SK-N-SH (cell line): ENCODE results near the gene HOMER3. TPM values are rescaled to one million over a fixed set of nuclear protein-coding genes. Genes with fewer than 3 reads are reported as not detected.
"Not testable (repeated sequence)": the region's sequence is repeated elsewhere in the genome, so short reads cannot be mapped to it uniquely, and the experiment has no call there.

Source experiments
- CTCF ChIA-PET: fragments of 300-600, 350-600 bp; formaldehyde crosslinking; extraction: SDS; loops from one replicate; lab custom pipeline; 2021; lab: Yijun Ruan, JAX
- POLR2A ChIA-PET: fragments of 350-600 bp; sonication (Branson Sonifier 250); formaldehyde crosslinking; extraction: SDS; loops from one replicate; lab custom pipeline; 2020; ENCODE audit warnings: antibody characterized with exemption, inconsistent platforms; lab: Yijun Ruan, JAX
- DNase-seq: peaks from one replicate; pipeline ENCODE4 v3.0.0; 2012
- H2AFZ ChIP-seq: fragments of 200-600 bp; sonication (generic); 2 replicates; pipeline ENCODE4 v1.8.1; 2016; ENCODE audit warnings: antibody characterized with exemption, mild to moderate bottlenecking, low read depth
- H3F3A ChIP-seq: fragments of 200-600 bp; sonication (generic); replicated peaks from 2 replicates; pipeline ENCODE3; 2016; ENCODE audit warnings: antibody characterized with exemption, mild to moderate bottlenecking; ENCODE audit not compliant: insufficient read depth
- H3K27ac ChIP-seq, 2 experiments: fragments of 200-500 bp in 1 of 2; fragments of 200-600 bp in 1 of 2; sonication (Bioruptor generic) in 1 of 2; sonication (generic), shearing (Covaris generic) in 1 of 2; 2 replicates each; pipeline versions ENCODE4 v1.5.1 to v1.6.1; 2014 to 2016; ENCODE audit warnings: low read depth in 2 of 2, inconsistent platforms in 1 of 2, low read length in 1 of 2, mild to moderate bottlenecking in 1 of 2, mixed read lengths in 1 of 2
- H3K27me3 ChIP-seq: fragments of 200-600 bp; sonication (generic), shearing (Covaris generic); 2 replicates; pipeline ENCODE4 v1.6.1; 2016; ENCODE audit warnings: mixed run types; ENCODE audit not compliant: insufficient read depth
- H3K36me3 ChIP-seq, 2 experiments: fragments of 200-500 bp in 1 of 2; fragments of 200-600 bp in 1 of 2; sonication (Bioruptor generic) in 1 of 2; sonication (generic) in 1 of 2; replicated peaks in 1 of 2; 2 replicates each; pipeline versions ENCODE3 to v1.5.1; 2014 to 2016; ENCODE audit warnings: low read length in 1 of 2, mild to moderate bottlenecking in 1 of 2; ENCODE audit not compliant: insufficient read depth in 2 of 2, control insufficient read depth in 1 of 2
- H3K4me1 ChIP-seq, 2 experiments: fragments of 200-500 bp in 1 of 2; fragments of 200-600 bp in 1 of 2; sonication (Bioruptor generic) in 1 of 2; sonication (generic), shearing (Covaris generic) in 1 of 2; 2 replicates each; pipeline versions ENCODE4 v1.5.1 to v1.6.1; 2014 to 2016; ENCODE audit warnings: low read depth in 1 of 2, low read length in 1 of 2, mixed run types in 1 of 2; ENCODE audit not compliant: insufficient read depth in 2 of 2, control insufficient read depth in 1 of 2
- H3K4me2 ChIP-seq: fragments of 200-600 bp; sonication (generic), shearing (Covaris generic); 2 replicates; pipeline ENCODE4 v1.6.1; 2017; ENCODE audit warnings: mixed run types
- H3K4me3 ChIP-seq, 2 experiments: fragments of 200-500 bp in 1 of 2; fragments of 200-600 bp in 1 of 2; sonication (Bioruptor generic) in 1 of 2; sonication (generic), shearing (Covaris generic) in 1 of 2; 2 replicates each; pipeline versions ENCODE4 v1.5.1 to v1.8.1; 2014 to 2016; ENCODE audit warnings: low read depth in 2 of 2, inconsistent platforms in 1 of 2, low read length in 1 of 2, mild to moderate bottlenecking in 1 of 2, mixed read lengths in 1 of 2, moderate library complexity in 1 of 2
- H3K79me2 ChIP-seq: fragments of 200-600 bp; sonication (generic); 2 replicates; pipeline ENCODE4 v1.8.1; 2017; ENCODE audit warnings: mild to moderate bottlenecking; ENCODE audit not compliant: insufficient read depth
- H3K9ac ChIP-seq: fragments of 200-600 bp; sonication (generic); 2 replicates; pipeline ENCODE4 v1.6.1; 2017; ENCODE audit warnings: mixed run types
- H3K9me2 ChIP-seq: fragments of 200-600 bp; sonication (generic); 2 replicates; pipeline ENCODE4 v1.6.1; 2017; ENCODE audit warnings: mixed run types
- H3K9me3 ChIP-seq: fragments of 200-600 bp; sonication (generic); 2 replicates; pipeline ENCODE4 v1.6.1; 2017; ENCODE audit warnings: mixed run types, mild to moderate bottlenecking, moderate library complexity
- H4K20me1 ChIP-seq: fragments of 200-600 bp; sonication (generic); 2 replicates; pipeline ENCODE4 v1.6.1; 2017; ENCODE audit warnings: mild to moderate bottlenecking, mixed run types; ENCODE audit not compliant: insufficient read depth
- EP300 ChIP-seq, 2 experiments: IDR thresholded peaks; 2 replicates each; pipeline versions ENCODE4 v1.4.0 to v1.6.1; 2012; ENCODE audit warnings: borderline replicate concordance in 1 of 2, low read depth in 1 of 2, low read length in 1 of 2
- EZH2phosphoT487 ChIP-seq: fragments of 200-600 bp; sonication (generic); IDR thresholded peaks from 2 replicates; pipeline ENCODE4 v1.6.1; 2017; ENCODE audit warnings: low read depth, mixed run types, mild to moderate bottlenecking, antibody characterized with exemption, moderate library complexity, borderline replicate concordance
- FOSL2 ChIP-seq: IDR thresholded peaks from 2 replicates; pipeline ENCODE4 v1.4.0; 2012; ENCODE audit warnings: low read depth, mild to moderate bottlenecking, moderate library complexity, borderline replicate concordance
- FOXJ3 ChIP-seq: sonication (generic); formaldehyde crosslinking; IDR thresholded peaks from 2 replicates; pipeline ENCODE4 v1.5.1; 2020; ENCODE audit warnings: mild to moderate bottlenecking, missing genetic modification reagents
- GATA2 ChIP-seq: sonication (generic); formaldehyde crosslinking; IDR thresholded peaks from 2 replicates; pipeline ENCODE4 v1.5.0; 2020; ENCODE audit warnings: mild to moderate bottlenecking, missing genetic modification reagents
- RAD21 ChIP-seq: IDR thresholded peaks from 2 replicates; pipeline ENCODE4 v1.6.1; 2012; ENCODE audit warnings: mild to moderate bottlenecking, low read length
- TEAD4 ChIP-seq: IDR thresholded peaks from 2 replicates; pipeline ENCODE4 v1.4.0; 2012; ENCODE audit warnings: mild to moderate bottlenecking, borderline replicate concordance; ENCODE audit not compliant: insufficient read depth
- USF2 ChIP-seq: fragments of 150-350 bp; IDR thresholded peaks from 2 replicates; pipeline ENCODE4 v1.6.1; 2017; ENCODE audit warnings: antibody characterized with exemption, low read length, low read depth, borderline replicate concordance
- YY1 ChIP-seq: IDR thresholded peaks from 2 replicates; pipeline ENCODE4 v1.4.0; 2012; ENCODE audit warnings: low read depth, mild to moderate bottlenecking
- WGBS: methylation state at CpG from one replicate; pipeline ENCODE4 v1.1.6; 2017; ENCODE audit warnings: low lambda C conversion rate; 5-methylcytosine and 5-hydroxymethylcytosine counted together
- polyA plus RNA-seq, 3 experiments: library from polyadenylated mRNA; depleted of rRNA; stranded (reverse); fragments of >200 nt; gene quantifications; 2 replicates each; pipeline ENCODE4 v1.2.3, GENCODE V29; 2012
- TF ChIP-seq, protein P1 (sequence below): IDR thresholded peaks from 2 replicates; pipeline ENCODE4 v1.4.0; 2012; ENCODE audit warnings: low read depth, borderline replicate concordance
- TF ChIP-seq, protein P2 (sequence below): fragments of 200-600 bp; sonication (generic); IDR thresholded peaks from 2 replicates; pipeline ENCODE4 v1.6.1; 2017; ENCODE audit warnings: antibody characterized with exemption, mild to moderate bottlenecking, moderate library complexity

Gene HOMER3
- polyA plus RNA-seq, 1 of the 3 experiments (the other 2 are of a cell fraction) = 83.0 TPM

DNA sequence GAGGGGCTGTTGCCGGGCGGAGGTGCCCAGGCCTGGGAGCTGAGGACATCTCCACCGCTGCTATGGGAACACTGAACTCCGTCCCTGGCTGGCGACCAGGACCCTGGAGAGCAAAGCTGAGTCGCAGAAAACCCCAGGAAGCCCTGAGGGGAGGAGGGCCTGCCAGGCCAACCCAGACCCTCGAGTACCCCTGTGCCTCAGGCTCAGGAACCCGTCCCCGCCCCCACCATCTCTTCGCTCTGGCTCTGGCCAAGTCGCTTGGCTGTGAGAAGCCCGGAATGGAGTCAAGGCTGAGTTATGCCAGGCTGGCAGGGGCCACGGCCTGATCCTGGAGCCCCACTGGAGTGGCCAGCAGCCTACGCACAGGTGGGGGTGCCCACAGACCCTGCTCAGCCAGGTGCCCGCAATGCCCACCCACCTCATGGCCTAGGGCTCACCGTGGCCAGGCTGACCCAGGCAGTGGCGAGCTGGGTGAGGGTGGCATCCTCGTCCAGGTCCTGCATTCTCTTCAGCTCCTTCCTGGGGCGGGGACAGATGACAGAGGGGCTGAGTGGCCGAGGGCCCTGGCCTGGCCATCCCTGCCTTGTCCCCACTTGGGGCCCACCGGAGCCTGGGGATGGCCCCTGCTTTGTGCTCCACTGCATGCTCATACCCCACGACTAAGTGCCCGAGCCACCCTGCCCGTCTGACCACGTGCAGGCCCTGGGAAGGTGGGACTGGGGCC is 36.5 kb downstream of the HOMER3 start:
- POLR2A ChIA-PET = interaction anchor here (1.4 kb wide), 1 partner anchor 15 kb away, joined by 3 read pairs; the partner anchor contains the start of genes COPE and DDX49
- 100% methylated on average over 9 of the region's 25 CpGs for WGBS
- H3K4me1 ChIP-seq = no peaks in the 10 kb centered on the region
- no peaks in the 10 kb centered on the region for H3K27me3 ChIP-seq
- no peak overlapping the region for H3K4me3 ChIP-seq
- DNase-seq = no peak
- no peak overlapping the region for H3K9ac ChIP-seq
- no peaks in the 10 kb centered on the region for H4K20me1 ChIP-seq
- peaks cover 10 to 63% of the 10 kb centered on the region in 2 experiments for H3K36me3 ChIP-seq
- no peaks in the 10 kb centered on the region for H3F3A ChIP-seq
- H3K9me2 ChIP-seq = no peaks in the 10 kb centered on the region
- CTCF ChIA-PET = interaction anchor here (0.5 to 2.9 kb wide), 7 partner anchors 9 to 227 kb away, joined by 3 to 11 read pairs (median 4); partner anchors contain the start of gene CERS1
- no peaks in the 10 kb centered on the region for H3K9me3 ChIP-seq
- H3K4me2 ChIP-seq = no peak overlapping the region
- no peaks in the 10 kb centered on the region for H3K79me2 ChIP-seq
- no peak overlapping the region for H2AFZ ChIP-seq
- no peak overlapping the region for H3K27ac ChIP-seq
- TF ChIP-seq EZH2phosphoT487 = no peak
- TF ChIP-seq TEAD4 = no peak

- Histone ChIP-seq H3K27me3 (no peaks in the 10 kb centered on the region), H3F3A (no peaks in the 10 kb centered on the region), H3K9ac (no peak overlapping the region), H3K9me3 (no peaks in the 10 kb centered on the region), H2AFZ (no peak overlapping the region), H3K79me2 (no peaks in the 10 kb centered on the region), H3K27ac (no peak overlapping the region), H3K36me3 (peaks cover 3 to 63% of the 10 kb centered on the region in 2 experiments), H3K4me1 (peaks cover 0 to 4% of the 10 kb centered on the region in 2 experiments; a peak in 1 of 4 replicates), H3K4me2 (no peak overlapping the region), H3K4me3 (no peak overlapping the region), H4K20me1 (no peaks in the 10 kb centered on the region), H3K9me2 (no peaks in the 10 kb centered on the region)
- TF ChIP-seq, protein P1, sequence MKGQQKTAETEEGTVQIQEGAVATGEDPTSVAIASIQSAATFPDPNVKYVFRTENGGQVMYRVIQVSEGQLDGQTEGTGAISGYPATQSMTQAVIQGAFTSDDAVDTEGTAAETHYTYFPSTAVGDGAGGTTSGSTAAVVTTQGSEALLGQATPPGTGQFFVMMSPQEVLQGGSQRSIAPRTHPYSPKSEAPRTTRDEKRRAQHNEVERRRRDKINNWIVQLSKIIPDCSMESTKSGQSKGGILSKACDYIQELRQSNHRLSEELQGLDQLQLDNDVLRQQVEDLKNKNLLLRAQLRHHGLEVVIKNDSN = no peak
- TF ChIP-seq FOSL2 (no peak), USF2 (no peak), RAD21 (no peak), YY1 (no peak), FOXJ3 (CRISPR knock-in tag) (no peak), GATA2 (CRISPR knock-in tag) (no peak), EP300 (IDR thresholded peaks at IDR 0.05; ENCODE audit: borderline replicate concordance in 1 of 2, low read depth in 1 of 2, low read length in 1 of 2) (no peak)
- TF ChIP-seq, protein P2, sequence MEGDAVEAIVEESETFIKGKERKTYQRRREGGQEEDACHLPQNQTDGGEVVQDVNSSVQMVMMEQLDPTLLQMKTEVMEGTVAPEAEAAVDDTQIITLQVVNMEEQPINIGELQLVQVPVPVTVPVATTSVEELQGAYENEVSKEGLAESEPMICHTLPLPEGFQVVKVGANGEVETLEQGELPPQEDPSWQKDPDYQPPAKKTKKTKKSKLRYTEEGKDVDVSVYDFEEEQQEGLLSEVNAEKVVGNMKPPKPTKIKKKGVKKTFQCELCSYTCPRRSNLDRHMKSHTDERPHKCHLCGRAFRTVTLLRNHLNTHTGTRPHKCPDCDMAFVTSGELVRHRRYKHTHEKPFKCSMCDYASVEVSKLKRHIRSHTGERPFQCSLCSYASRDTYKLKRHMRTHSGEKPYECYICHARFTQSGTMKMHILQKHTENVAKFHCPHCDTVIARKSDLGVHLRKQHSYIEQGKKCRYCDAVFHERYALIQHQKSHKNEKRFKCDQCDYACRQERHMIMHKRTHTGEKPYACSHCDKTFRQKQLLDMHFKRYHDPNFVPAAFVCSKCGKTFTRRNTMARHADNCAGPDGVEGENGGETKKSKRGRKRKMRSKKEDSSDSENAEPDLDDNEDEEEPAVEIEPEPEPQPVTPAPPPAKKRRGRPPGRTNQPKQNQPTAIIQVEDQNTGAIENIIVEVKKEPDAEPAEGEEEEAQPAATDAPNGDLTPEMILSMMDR = no peak
- no peak for DNase-seq
- ChIA-PET POLR2A (no interaction called here), CTCF (interaction anchor here (1.0 to 2.9 kb wide), 5 partner anchors 7 to 84 kb away, joined by 3 to 11 read pairs (median 5); partner anchors contain the start of gene CERS1)
- 92% methylated on average over 17 of the region's 29 CpGs for WGBS
Observed at GRCh38 chr19:18903156-18904037, 37.6 kb downstream of the HOMER3 start.

DNA sequence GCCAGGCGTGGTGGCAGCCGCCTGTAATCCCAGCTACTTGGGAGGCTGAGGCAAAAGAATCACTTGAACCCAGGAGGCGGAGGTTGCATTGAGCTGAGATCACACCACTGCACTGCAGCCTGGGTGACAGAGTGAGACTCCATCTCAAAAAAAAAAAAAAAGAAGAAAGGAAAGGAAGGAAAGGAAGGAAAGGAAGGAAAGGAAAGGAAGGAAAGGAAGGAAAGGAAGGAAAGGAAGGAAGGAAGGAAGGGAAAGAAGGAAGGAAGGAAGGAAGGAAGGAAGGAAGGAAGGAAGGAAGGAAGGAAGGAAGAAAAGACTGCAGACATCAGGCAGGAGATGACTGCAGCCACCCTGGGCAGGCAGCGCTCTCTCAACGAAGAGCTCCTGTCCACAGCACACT is 38.5 kb downstream of the HOMER3 start:
- H2AFZ ChIP-seq, H3K9ac ChIP-seq, DNase-seq, H3K27me3 ChIP-seq, H3F3A ChIP-seq, H4K20me1 ChIP-seq, POLR2A ChIA-PET, H3K79me2 ChIP-seq, H3K9me2 ChIP-seq, H3K9me3 ChIP-seq, H3K27ac ChIP-seq, H3K4me3 ChIP-seq, H3K4me1 ChIP-seq, H3K4me2 ChIP-seq: not testable (repeated sequence)
- CTCF ChIA-PET = interaction anchor here (0.5 to 2.9 kb wide), 3 partner anchors 36 to 266 kb away, joined by 3 to 11 read pairs (median 5); no protein-coding TSS in a partner anchor
- 97% methylated on average over 5 of the region's 5 CpGs for WGBS
- peaks cover 3 to 59% of the 10 kb centered on the region in 2 experiments for H3K36me3 ChIP-seq
